Measurements from ENCODE around the gene DKC1.

The DKC1 gene

DNA sequence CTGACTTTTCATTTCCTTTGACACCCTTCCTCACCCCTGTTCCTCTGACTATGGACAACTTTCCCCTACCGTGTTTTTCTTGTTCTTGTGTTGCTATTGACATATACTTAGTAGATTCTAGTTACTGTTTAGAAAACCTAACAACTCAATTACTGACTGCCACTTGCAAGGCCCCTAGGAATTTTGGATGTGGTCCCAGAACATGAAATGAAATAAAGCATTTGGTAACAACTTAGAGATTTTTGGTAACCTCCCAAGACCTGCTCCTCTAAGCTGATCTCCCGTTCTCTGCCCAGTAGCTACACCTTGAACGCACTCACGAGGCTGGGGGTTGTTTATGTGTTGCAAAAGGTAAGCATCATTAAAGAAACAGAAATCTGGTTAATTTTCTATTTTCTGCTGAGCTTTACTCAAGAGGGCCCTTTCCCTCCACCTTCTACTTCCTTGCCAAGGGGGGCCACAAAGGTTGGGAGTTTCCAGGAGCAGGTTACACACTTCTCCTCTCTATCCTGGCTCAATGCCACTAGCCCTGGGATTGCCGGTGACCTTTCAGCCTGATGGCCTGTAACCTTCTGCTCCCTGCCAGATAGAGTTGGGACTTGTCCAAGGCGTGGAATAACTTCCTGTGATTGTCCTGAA is 32.3 kb upstream of the DKC1 start:
- no peak for TF ChIP-seq CTCF (IDR thresholded peaks at IDR 0.05; ENCODE audit: borderline replicate concordance, insufficient read depth, low read depth, low read length)

DNA sequence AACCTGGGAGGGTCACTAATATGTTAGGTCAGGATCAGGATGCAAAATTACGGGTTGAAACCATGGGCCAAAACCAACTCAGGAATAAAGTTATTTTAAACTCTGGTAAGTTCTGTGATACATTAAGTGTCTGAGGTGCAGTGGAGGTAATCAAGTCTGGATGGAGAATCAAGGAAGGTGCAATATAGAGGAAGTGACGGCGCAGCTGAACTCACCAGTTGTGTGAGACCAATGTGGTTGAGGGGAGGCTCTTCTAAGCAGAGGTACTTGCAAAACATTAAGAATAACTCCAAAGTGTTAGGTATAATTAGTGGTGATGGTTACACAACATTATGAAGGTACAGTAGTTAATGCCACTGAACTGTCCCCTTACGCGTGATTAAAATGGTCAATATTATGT is 31.5 kb upstream of the DKC1 start:
- TF ChIP-seq CTCF (IDR thresholded peaks at IDR 0.05; ENCODE audit: borderline replicate concordance, insufficient read depth, low read depth, low read length) = no peak

More for the DNA sequence above, 32.3 kb upstream of the DKC1 start:
- no peak overlapping the region for H3K4me3 ChIP-seq (ENCODE audit: low read depth, low read length)

GRCh38 chrX:154731881-154732280 is 30.8 kb upstream of the DKC1 start:
- no peak for TF ChIP-seq CTCF (IDR thresholded peaks at IDR 0.05; ENCODE audit: borderline replicate concordance, insufficient read depth, low read depth, low read length)
- H3K4me3 ChIP-seq (ENCODE audit: low read depth, low read length) = no peak overlapping the region

More for the DNA sequence above, 31.5 kb upstream of the DKC1 start:
- H3K4me3 ChIP-seq (ENCODE audit: low read depth, low read length) = no peak overlapping the region

GRCh38 chrX:154732421-154733065 is 30.1 kb upstream of the DKC1 start:
- TF ChIP-seq CTCF (IDR thresholded peaks at IDR 0.05; ENCODE audit: borderline replicate concordance, insufficient read depth, low read depth, low read length) = no peak
- no peak overlapping the region for H3K4me3 ChIP-seq (ENCODE audit: low read depth, low read length)

DNA sequence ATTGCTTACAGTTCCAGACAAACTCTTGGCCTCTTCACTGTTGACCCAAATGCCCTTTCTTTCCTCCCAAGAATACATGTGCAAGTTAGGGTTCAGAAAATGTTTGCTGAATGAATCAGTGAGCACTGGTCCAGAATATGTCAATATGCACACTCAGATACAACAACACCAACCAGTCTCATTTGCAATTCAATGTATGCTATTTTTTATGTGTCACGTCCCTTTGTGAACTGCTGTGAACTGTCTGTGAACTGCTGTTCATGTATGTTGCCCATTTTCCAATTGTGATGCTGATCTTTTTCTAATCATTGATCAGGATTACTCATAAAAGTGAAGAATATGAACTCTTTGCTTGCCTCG is 29.6 kb upstream of the DKC1 start:
- H3K4me3 ChIP-seq (ENCODE audit: low read depth, low read length) = no peak overlapping the region
- TF ChIP-seq CTCF (IDR thresholded peaks at IDR 0.05; ENCODE audit: borderline replicate concordance, insufficient read depth, low read depth, low read length) = no peak

DNA sequence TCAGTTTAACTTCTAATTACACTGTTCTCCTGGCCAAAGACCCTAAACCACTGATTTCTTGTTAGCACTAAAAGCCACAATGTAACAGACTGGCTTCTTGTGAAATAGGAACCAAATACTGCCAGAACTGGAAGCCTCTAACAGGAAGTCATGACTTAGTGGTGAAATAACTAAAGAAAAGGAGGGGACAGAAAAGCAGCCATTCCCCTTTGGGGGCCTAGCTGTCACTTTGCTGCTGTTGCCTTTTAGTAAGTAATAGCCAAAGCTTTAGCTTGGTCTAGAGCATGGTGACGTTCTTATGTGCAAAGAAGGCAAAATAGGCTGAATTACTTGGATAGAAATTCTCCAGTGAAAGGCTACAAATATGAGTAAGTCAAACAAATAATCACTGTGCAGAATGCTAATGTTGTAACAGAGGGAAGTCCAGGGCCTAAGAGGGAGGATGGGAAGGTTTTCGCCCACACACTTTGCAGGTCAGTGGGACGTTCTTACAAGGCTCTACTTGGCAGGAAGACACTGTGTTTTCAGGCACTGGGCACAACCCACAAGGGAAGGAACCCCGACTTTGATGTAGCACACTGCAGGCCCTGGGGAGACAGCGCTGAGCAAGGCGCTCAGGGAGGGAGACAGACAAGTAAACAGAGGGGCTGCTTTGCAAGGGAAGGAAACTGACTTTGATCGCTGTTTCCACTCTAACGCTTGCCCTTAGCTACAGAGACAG is 28.4 kb upstream of the DKC1 start:
- H3K4me3 ChIP-seq (ENCODE audit: low read depth, low read length) = no peak overlapping the region
- TF ChIP-seq CTCF (IDR thresholded peaks at IDR 0.05; ENCODE audit: borderline replicate concordance, insufficient read depth, low read depth, low read length) = no peak

Data from GM12875 (cell line).